SW 1271 (cell line): Measurements from ENCODE around the gene CPOX.
A peak's percentile ranks its signal among the peaks of the same experiment; 100 is the strongest.

Experiments
- DNase-seq, 2 experiments: peaks; one replicate each; lab custom pipeline; 2025; lab: John Stamatoyannopoulos, UW

The CPOX gene

DNA sequence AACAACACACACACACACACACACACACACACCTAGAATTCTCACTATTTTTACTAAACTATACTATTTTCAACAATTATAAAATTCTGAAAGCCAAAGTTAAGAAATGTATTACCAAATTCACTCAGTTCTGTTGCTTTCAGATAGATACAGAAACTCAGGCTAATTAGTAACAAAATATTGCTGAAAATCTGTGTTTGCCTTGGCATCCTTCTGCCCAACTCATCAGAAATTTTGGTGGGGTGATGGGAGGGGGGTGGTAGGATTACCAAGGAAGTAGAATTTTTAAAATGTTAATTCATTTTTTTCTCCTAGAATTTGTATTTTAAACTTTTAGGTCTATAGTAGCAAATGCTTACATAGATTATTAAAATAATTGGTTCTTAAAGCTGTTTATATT, 2.7 kb upstream of the CPOX start:
- no peak for DNase-seq

DNA sequence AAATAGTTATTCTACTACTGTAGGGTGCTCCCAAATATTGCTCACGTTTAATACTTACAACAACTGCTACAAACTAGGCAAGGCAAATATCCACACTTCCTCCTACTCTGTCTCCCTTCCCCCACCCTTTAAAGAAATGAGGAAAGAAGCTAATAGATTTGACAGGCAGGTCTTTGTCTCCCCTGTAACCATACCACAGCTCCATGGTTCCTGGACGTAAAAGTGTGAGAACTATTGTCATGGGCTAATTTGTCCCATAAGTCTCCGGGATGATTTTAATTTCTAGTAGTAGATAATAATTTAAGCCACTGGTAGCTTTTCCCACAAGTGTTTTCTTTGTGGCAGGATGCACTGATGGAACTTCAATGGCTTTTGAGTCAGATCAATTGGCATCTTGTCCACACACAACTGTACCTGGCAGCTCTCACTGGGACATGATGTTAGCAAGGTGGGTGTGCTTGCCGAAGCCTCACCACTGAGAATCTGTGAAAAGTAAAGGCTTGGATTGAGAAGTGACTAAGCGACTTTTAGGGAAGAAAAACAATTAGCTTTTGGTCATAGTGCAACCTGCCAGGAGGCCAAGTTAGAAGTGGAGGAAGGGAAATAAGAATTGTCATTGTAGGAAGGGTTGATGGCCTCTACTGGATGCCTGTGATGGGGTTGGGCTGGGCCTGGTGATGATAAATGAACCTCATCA, 1.4 kb upstream of the CPOX start:
- DNase-seq: no peak

DNA sequence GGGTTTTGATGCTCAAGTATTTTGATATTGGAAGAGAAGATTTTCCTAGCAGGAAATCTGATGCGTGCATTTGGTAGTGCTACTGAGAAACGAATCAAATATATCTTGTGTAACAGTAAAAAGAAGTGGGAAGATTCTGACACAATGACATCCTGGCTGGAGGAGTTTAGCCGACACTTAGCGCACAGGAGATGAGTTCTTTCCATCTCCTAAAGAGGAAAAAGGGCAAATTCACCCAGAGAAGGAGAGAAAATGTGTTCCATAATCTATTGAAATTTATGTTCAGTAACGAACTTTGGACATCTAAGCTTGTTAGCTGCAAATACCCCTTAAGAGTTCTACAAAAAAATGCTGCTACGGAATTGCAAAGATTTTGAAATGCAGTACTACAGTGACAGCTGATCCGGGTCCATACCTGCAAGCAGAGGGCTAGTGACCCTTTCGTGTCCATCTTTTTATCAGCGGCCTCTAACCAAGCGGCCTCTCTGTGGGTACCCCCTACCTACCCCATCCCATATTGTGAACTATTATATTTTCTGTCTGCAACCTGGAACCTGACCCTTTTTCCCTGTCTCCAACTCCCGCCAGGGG, 971 bp downstream of the CPOX start:
- DNase-seq: no peak

DNA sequence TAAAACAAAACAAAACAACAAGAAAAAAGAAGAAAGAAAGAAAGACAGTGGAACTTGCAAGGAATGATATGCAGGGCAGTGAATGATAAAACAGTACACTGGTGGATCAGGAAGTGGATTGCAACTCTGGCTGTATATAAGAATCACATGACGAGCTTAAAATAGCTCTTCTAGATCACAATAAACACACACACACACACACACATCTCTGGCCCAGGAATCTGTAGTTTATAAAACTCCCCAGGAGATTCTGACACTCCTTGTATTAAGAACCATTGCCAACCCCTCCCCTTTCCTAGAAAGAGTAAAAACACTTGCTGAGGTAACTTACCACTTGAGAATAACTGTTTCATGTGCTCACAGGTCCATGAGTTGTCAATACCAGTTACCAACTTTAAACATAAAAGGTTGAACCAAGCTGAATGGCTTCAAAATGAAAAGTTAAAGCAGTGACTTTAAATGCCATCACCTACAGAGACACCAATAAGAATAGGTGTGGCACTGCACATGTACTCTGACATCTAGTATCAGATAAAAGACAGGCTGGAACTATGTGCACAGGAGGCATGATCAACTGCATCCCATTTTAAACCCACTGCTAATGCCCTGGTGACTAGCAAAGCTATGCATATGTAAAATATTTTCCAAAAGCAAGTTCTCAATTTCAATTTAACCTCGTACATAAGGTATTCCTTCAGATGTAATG, 3.9 kb downstream of the CPOX start:
- no peak for DNase-seq

DNA sequence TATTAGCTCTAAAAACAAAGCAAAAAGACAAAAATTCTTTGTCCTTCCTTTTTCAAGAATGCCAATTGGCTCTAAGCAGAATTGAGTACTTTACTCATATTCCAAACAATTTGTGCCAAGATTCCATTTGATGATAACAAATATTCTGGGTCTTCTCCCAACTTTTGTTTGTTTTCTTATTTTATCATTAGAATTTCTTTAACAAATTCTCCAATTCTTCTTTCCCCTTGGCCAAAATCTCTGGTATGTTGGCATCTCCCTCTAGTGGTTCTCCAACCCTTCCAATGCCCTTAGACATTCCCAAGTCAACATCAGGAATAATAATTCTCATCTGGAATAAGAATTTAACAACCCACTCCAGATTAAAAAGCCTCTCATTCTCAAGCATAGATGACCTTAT, 5.3 kb downstream of the CPOX start:
- peak; percentile 2 to 4 for DNase-seq

DNA sequence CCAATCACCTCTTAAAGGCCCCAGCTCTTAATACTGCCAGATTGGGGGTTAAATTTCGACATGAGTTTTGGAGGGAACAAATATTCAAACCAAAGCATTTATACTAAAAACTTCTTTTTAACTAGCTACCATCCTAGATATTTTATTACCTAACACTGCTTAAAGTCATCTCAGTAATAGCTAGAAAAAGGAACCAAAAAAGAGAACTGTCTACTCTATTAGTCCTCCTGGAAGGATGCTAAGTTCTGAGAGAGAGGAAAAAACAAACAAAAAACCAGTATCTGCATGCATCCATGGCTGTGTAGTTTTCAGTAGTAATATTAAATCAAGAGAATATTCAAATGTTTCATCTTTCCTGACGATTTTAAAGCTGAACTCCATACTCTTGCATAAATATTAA, 5.8 kb downstream of the CPOX start:
- DNase-seq: no peak

DNA sequence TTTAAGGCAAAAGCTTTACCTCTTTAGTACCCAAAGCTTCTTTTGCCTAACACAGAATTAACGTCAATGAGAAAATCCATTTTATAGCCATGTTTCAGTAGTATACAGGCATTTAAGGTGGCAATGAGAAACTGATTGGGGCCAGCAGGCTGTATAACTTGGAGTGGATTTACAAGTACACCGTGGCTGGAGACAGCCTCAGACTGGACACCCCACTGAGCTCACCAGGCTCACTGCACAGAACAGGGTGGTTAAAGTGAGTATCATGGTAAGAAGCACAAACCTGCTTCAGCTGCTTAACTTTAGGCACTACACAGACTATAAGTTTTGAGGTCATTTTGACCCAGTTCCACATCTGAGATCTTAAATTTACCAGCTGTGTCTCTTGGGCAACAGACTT, 8.9 kb downstream of the CPOX start:
- DNase-seq: no peak

DNA sequence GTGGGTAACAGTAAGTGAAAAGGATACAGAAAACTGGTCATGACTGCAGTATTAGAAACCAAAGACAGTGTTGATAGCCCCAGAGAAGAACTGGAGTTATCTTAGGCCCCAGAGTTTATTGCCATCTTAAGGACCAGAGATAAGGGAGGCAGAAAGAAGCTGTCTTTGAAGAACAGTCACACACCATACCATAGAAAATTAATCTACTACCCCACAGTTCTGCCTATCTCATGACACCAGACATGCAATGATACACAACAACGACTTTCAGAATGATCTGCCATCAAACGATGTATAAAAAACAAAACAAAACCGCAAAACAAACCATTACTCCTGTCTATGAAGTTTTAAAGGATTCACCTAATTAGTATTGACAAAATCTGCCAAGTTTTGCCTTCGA, 9.6 kb downstream of the CPOX start:
- no peak for DNase-seq

DNA sequence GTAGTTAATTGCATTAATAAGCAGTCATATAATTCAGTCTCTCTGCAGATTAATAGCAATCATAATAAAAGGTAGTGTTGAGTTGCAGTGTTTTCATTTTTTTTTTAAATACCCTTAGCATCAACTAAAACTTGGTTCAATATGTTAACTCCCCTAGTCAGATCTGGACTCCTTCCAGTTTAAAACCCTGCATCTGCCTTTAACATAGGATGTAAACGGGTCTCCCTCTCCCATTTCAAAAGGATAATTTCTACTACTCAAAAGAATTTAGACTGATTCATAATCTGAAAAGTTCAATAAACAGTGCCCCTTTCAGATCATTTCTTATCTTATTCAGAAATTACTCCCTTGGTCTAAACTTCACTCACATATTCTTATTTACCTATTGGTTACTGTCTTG, 11.4 kb downstream of the CPOX start:
- DNase-seq: no peak

DNA sequence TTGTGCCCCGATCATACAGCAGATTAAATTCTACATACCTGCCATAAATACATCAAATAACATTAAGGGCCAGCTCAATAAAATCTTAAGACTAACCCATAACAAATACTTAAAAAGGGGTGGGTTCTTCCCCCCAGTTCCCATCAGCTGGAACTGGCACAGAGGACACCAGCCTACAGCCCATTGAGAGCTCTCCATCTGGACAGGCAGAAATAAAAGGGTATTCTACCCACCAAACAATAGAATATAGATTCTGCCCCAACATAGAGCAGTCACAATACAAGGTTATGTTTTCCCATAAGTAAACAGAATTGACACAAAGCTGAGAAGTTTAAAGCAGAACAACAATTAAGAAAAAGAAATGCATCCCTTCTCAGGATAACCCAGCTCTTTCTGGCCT, 11.9 kb downstream of the CPOX start:
- no peak for DNase-seq

DNA sequence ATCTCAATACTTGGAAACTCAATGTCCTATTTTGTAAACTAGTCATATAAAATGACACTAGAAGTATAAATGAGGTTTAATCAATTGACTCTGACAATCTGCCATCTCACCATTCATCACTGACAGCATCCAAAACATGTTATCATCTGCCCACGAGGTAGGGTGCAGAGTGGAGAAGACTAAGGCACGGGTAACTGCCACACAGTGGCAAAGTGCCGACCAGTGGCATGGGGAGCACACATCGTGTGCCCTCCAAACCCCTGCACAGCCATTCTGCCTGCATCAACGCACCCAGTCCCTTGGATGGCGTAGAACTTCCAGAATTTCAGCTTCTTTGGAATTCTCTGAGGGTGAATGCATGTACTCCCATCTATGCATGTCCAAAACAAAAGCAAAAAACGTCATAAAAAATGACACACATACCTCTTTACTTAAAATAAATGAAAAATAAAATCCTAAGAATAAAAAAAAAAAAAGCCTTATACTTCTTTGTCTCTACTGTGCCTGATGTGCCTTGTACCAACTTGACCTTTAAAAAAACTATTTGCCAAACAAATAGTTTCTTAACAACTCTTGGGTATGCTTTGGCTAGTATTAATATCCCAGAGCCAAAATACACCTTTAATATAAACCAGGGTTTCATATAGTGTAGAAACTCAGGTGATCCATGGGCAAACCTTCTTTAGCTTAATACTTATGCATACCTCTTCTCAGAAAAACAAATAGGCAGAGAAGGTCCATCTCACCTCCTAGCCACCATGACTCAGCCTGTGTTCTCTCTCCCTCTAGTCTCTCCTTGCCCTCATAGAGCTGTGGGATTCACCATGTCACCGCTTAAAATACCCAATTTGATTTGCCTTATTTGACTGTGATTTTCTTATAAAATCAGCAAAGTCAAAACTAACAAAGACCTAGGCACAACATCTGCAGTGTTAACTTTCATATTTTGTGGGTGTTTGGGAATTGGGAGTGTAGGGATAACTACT, 12.7 kb downstream of the CPOX start:
- DNase-seq: no peak

DNA sequence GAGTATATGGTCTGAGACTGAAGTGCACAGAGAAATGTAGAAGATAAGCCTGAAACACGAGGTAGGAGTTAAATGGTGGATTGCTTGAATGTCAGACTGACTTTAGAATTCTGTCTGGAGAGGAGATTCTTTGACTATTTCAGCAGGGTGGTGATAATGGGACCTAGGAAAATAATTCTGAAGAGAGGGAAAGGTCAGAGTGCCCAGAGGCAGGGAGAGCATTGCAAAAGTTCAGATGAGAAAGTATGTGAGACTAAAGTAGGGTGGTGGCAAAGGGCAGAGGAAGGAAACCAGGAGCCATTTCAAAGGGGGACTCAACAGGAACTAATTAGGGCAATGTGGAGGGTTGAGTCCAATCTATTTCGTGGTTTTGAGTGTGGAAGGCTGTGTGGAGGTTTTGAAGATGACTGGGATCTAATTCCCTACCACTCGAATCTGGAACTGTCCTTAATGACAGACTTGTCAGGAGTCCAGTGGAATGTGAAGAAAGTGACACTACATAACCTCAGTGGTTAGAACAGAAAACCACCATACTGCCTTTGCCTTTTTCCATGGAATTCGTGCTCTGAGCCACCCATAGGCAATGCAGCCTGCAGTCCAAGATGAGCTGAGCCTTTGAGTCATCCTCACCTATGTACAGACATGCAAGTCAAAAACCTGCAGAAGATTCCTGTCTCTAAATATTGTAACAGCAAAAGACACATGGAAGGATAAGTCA, 16.1 kb downstream of the CPOX start:
- no peak for DNase-seq

DNA sequence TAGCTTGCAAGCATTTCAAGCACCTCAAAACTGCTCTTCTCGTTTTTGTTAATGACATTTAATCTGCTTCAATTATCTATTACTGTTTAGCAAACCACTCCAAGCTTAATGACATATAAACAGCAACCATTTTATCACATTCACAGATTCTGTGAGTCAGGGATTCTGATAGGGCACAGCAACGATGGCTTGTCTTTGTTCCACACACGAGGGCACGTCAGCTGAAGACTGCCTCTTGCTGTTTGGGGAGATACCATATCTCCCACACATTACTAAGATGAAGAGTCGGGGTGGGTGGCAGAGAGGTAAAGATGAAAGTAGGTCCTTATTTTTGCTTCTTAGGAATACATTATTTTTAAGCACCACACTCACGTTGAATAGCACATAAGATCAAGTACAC, 19.3 kb downstream of the CPOX start:
- DNase-seq: no peak

DNA sequence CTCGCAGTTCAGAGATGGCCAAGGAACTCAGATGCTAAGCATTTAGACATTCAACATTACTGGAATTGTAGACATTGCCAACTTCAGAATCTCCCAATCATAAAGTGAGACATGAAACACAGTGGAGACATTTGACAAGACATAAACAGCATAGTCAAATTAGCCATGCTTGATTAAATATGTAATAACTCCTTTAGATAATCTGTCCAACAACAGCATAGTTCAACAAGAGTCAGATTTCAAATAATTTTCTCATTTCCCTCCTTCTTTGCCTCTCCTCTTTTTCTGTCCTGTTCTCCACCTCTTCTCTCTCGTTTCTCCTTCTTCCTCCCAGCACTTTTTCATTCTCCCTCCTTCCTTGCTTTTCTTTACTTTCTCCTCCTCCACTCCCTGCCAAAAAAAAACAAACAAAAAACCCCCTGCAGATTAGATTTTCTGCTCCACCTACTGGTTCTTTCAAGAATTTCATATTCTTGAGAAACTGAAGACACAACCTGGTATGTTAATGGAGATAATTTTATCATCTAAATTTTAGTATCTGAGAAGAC, 20.2 kb downstream of the CPOX start:
- DNase-seq: peak in 1 of 2 experiments; percentile 25

DNA sequence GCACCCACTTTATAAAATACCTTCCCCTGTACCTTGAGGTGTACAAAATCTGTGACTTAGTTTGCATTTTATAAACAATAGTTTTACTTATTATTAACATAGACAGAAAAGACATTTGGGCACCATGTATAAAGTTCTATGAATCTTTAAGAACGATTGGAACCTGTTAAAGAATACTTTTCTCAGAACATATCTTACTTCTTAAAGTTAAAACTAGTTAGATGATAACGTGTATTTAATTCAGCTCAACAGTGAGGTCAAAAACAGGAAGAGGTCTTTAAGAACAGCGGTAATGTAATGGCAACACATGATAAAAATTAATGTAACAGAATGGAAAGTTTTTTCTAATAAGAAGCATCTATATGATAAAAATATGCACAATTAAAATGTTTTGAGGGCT, 25.0 kb downstream of the CPOX start:
- DNase-seq: no peak

DNA sequence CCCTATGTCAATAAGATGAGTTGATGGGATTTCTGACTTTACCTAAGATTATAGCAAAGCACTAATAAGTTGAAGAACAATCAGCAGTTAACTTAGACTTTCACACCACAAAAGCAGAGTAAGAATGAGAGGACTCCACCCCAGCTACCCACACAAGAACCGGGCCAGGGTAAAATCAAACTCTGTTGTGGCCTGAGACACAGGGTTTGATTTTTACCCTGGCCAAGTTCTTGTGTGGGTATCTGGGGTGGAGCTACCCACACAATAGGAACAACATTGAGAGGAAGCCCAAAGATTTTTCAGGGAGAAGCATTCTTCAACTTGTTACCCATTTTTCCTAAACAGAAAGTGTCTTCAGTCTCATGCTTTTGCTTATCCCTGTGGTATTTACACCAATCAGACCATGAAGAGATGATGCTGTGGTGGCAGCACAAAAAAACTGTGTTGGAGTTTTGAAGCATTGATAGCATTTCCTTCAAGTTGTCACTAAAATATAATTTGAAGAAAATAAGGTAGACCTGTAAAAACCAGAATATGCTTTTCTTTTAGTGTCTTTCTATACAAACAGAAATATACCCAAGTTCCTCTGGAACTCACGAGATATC, 25.6 kb downstream of the CPOX start:
- no peak for DNase-seq

DNA sequence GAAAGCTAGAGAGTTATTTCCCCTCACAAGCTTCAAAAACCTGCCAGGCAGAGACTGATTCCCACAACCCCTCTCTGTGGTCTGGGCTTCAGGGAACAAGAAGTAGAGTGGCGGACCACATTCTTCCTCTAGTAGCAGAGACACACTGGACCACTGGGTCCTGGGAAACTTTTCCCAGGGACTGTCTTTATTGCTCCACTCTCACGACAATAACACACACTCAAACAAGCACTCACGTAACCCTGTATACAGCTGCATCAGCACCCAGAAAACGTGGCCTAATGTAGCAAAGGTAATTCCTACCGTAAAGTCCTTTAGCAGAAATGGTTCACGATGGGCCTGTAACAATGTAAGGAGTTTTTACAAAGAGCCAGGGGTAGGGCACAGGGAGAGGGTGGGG, 27.6 kb downstream of the CPOX start:
- DNase-seq: no peak

DNA sequence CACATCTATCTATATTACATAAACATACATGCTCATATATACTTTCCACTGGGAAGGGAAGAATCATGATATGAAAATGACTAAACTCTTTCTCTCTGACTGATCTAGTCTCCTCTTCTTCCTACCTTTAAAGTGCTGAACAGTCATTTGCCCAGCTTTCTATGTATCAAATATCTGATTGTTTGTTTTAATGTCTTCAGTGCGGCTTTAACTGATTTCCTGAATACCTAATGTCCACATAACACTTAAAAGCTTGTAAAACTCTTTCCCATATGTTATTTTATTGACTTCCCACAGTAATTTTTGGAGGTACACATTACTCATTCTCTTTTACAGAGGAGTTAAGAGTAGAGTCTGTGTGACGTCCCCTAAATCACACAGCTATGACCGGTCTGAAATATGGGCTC, 28.2 kb downstream of the CPOX start:
- no peak for DNase-seq

DNA sequence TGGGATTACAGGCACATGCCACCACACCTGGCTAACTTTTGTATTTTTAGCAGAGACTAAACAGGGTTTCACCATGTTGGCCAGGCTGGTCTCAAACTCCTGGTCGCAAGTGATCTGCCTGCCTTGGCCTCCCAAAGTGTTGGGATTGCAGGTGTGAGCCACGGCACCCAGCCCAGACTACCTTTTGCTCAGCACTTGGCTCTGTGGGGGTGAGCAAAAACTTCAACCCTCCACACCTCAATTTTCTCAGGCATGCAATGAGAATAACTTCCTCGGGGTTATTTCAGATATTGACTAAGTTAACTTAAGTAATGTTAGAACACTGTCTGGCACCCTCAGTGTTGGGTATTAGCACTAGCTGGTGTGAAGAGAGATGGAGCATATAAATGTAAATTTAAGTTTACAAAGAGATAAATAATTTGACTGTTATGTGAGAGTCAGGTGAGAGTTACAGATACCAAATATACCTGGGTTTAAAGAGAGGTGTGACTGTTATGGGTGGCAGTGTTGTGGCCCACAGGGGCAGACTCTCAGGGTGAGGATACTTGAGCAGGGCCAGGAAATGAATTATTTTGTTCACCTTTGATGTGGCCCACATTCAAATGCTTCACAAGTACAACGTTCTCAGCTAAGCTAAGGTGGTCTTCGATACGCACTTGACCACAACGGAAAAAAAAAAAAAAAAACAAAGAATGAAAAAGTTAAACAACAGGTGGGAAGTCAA, 29.0 kb downstream of the CPOX start:
- DNase-seq: no peak

DNA sequence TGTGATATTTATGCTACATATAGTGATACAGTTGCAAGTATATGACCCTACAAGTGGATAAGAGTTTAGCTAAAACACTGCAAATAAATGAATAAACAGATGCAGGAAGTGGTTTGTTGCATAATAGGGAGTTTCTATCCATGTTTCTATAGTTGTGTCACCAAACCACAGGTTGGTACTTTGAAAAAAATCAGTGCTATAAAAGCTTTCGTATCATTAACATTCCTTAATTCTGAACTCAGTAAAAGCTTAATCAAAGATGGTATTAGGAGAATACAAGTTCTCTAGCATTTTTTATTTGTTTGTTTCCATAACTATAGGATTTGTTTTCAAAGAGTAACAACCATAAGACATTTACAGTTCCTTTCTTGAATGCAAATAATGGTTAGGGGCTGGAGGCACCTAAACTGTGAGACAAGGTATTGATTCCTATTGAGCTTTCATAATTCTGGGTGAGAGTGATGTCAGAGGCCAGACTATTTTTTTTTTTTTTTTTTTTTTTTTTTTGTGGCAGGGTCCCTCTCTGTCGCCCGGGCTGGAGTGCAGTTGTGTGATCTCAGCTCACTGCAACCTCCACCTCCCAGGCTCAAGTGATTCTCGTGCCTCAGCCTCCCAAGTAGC, 29.6 kb downstream of the CPOX start:
- peak in 1 of 2 experiments; percentile 64 for DNase-seq
